HL-60 (cell line): ENCODE measurements around the gene ATF1.

ENCODE experiments used
- CTCF ChIP-seq: IDR thresholded peaks from one replicate; pipeline ENCODE4 v1.5.1; 2011; ENCODE audit warnings: low read length, control low read depth, inconsistent platforms; ENCODE audit not compliant: insufficient read depth
- GABPA ChIP-seq: IDR thresholded peaks from 2 replicates; pipeline ENCODE4 v1.6.1; 2012; ENCODE audit warnings: low read depth
- POLR2AphosphoS5 ChIP-seq: IDR thresholded peaks from 2 replicates; pipeline ENCODE4 v1.6.1; 2012; ENCODE audit warnings: low read depth
- REST ChIP-seq: IDR thresholded peaks from 2 replicates; pipeline ENCODE4 v1.6.1; 2012; ENCODE audit warnings: low read depth; ENCODE audit not compliant: insufficient replicate concordance

- TF ChIP-seq CTCF (no peak), GABPA (no peak), REST (no peak), POLR2AphosphoS5 (no peak)
These were observed 45.1 kb upstream of the ATF1 start for GRCh38 chr12:50718760-50719159.
